Mesothelial cell of epicardium (in vitro differentiated cells): ENCODE measurements around the gene CRYBB1. TPM values are rescaled to one million over a fixed set of nuclear protein-coding genes. Genes with fewer than 3 reads are reported as not detected.

ENCODE experiments used
- DNase-seq, 2 experiments: peaks; one replicate each; pipeline ENCODE4 v3.0.0; 2021; ENCODE audit warnings: low spot score in 2 of 2; ENCODE audit not compliant: unreplicated experiment in 2 of 2
- H3K27ac Mint-ChIP-seq: 2 replicates; pipeline ENCODE4 v1.8.0; 2021; ENCODE audit warnings: mixed read lengths
- H3K27me3 Mint-ChIP-seq: 2 replicates; pipeline ENCODE4 v1.8.0; 2021; ENCODE audit warnings: low read depth, mixed read lengths
- H3K36me3 Mint-ChIP-seq: 2 replicates; pipeline ENCODE4 v1.8.0; 2021; ENCODE audit warnings: mixed read lengths
- H3K4me1 Mint-ChIP-seq: 2 replicates; pipeline ENCODE4 v1.8.0; 2021; ENCODE audit warnings: mixed read lengths
- H3K4me3 Mint-ChIP-seq: 2 replicates; pipeline ENCODE4 v1.8.0; 2021; ENCODE audit warnings: mild to moderate bottlenecking, moderate library complexity, mixed read lengths
- H3K9me3 Mint-ChIP-seq: 2 replicates; pipeline ENCODE4 v1.8.0; 2021; ENCODE audit warnings: mixed read lengths
- total RNA-seq: library from RNA; stranded (reverse); gene quantifications from 3 replicates; pipeline ENCODE4 v1.2.1, GENCODE V29; 2021
- TF ChIP-seq, protein P1 (sequence below): fragments of 200-600 bp; sonication (generic); IDR thresholded peaks from one replicate; pipeline ENCODE4 v1.5.0; 2021; ENCODE audit warnings: antibody characterized with exemption; ENCODE audit not compliant: unreplicated experiment

CRYBB1 gene
- not detected in 3 replicates for total RNA-seq

GRCh38 chr22:26617271-26618199 lies at the start of gene CRYBB1:
TSS of gene CRYBB1 (minus strand) at chr22:26618027. CDS start at chr22:26616319, 1,708 bp downstream.
- no peaks in the 10 kb centered on the region for H3K36me3 Mint-ChIP-seq
- TF ChIP-seq, protein P1, sequence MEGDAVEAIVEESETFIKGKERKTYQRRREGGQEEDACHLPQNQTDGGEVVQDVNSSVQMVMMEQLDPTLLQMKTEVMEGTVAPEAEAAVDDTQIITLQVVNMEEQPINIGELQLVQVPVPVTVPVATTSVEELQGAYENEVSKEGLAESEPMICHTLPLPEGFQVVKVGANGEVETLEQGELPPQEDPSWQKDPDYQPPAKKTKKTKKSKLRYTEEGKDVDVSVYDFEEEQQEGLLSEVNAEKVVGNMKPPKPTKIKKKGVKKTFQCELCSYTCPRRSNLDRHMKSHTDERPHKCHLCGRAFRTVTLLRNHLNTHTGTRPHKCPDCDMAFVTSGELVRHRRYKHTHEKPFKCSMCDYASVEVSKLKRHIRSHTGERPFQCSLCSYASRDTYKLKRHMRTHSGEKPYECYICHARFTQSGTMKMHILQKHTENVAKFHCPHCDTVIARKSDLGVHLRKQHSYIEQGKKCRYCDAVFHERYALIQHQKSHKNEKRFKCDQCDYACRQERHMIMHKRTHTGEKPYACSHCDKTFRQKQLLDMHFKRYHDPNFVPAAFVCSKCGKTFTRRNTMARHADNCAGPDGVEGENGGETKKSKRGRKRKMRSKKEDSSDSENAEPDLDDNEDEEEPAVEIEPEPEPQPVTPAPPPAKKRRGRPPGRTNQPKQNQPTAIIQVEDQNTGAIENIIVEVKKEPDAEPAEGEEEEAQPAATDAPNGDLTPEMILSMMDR = no peak
- DNase-seq = no peak
- no peaks in the 10 kb centered on the region for H3K9me3 Mint-ChIP-seq
- peaks cover 14% of the 10 kb centered on the region for H3K4me1 Mint-ChIP-seq
- no peak within 1 kb of the TSS for H3K4me3 Mint-ChIP-seq
- H3K27ac Mint-ChIP-seq = peak within 1 kb of the TSS; percentile 57
- peaks cover 38% of the 10 kb centered on the region for H3K27me3 Mint-ChIP-seq

DNA sequence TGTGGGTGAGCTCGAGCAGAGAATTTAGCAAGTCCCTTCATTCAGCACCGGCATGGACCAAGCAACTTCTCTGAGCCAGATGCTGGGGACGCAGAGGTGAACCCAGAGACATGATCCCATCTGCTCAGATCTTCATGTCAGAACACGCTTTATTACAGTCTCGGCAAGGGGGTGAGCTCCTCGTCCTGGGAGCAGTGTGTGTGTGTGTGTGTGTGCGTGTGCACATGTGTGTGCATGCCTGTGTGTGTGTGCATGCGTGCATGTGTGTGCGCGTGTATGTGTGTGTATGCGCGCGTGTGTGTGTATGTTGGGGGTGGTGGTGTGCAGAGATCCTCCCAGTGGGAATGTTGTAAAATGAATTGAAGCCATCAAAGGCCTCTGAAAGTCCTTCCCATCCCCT lies 49.3 kb upstream of the CRYBB1 start:
- Mint-ChIP-seq H3K36me3 (no peaks in the 10 kb centered on the region), H3K4me1 (peaks cover 4% of the 10 kb centered on the region), H3K4me3 (no peak overlapping the region), H3K27me3 (peaks cover 5% of the 10 kb centered on the region), H3K27ac (no peak overlapping the region), H3K9me3 (no peaks in the 10 kb centered on the region)
- no peak for DNase-seq
- TF ChIP-seq, protein P1 = no peak

- Mint-ChIP-seq H3K4me1 (no peaks in the 10 kb centered on the region), H3K27me3 (peaks cover 11% of the 10 kb centered on the region), H3K9me3 (no peaks in the 10 kb centered on the region), H3K27ac (no peak overlapping the region), H3K4me3 (no peak overlapping the region), H3K36me3 (no peaks in the 10 kb centered on the region)
- TF ChIP-seq, protein P1 = no peak
- DNase-seq = no peak
Measured at GRCh38 chr22:26665813-26666231, 48.0 kb upstream of the CRYBB1 start.

GRCh38 chr22:26663374-26663923 lies 45.6 kb upstream of the CRYBB1 start:
- TF ChIP-seq, protein P1 = no peak
- Mint-ChIP-seq H3K4me1 (peaks cover 6% of the 10 kb centered on the region), H3K27me3 (peaks cover 25% of the 10 kb centered on the region), H3K4me3 (no peak overlapping the region), H3K9me3 (no peaks in the 10 kb centered on the region), H3K27ac (no peak overlapping the region), H3K36me3 (no peaks in the 10 kb centered on the region)
- DNase-seq = no peak

GRCh38 chr22:26662160-26662559 lies 44.3 kb upstream of the CRYBB1 start:
- Mint-ChIP-seq H3K4me3 (no peak overlapping the region), H3K4me1 (peaks cover 17% of the 10 kb centered on the region), H3K27ac (no peak overlapping the region), H3K36me3 (no peaks in the 10 kb centered on the region), H3K27me3 (peaks cover 38% of the 10 kb centered on the region), H3K9me3 (no peaks in the 10 kb centered on the region)
- DNase-seq = no peak
- TF ChIP-seq, protein P1 = no peak
